Measurements from ENCODE around the gene FRMD4A.
"Not testable (repeated sequence)": the region's sequence is repeated elsewhere in the genome, so short reads cannot be mapped to it uniquely, and the experiment has no call there.

FRMD4A gene

DNA sequence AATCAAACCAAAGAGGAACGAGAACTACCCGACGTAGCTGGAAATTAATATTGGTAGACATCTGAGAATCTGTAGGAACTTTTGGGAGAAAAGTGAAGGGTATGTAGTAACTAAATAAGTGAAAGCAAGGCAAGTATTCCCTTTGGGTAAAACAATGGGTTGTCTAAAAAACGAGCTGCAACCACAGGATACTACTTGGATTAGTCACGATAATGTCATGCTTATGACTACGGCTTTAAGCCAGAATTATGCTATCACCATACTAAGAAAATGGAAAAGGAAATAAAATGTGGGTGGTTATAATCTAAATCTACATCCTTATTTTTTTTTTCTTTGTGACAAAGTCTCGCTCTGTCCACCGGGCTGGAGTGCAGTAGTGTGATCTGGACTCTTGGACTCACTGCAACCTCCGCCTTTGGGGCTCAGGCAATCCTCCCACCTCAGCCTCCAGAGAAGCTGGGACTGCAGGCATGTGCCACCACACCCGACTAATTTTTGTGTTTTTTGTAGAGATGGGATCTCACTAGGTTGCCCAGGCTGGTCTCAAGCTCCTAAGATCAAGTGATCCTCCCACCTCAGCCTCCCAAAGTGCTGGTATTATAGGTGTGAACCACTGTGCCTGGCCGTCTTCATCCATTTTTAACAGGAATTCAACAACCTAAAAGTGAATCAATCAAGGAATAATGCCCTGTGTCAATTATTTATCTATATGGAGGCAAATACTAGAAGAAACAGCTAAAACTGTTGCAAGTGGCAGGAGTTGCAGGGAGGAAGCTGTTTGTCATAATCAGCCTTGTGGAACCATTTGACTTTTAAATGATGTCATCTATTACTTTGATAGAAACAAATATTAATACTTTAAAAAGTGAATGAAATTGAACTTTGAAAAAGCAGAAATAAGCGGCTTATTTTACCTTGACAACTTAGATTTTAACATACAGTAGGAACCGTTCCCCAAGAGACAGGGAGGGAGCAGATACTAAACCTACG, 554.6 kb downstream of the FRMD4A start:
- peak; percentile 4 for ATAC-seq (ENCODE audit: low read depth)
- Mint-ChIP-seq H3K27ac (no peak overlapping the region), H3K36me3 (no peaks in the 10 kb centered on the region), H3K27me3 (peaks cover 14% of the 10 kb centered on the region), H3K4me1 (peaks cover 14% of the 10 kb centered on the region), H3K9me3 (no peaks in the 10 kb centered on the region), H3K4me3 (no peak overlapping the region)
- no peak for DNase-seq (ENCODE audit: low spot score in 2 of 2)

DNA sequence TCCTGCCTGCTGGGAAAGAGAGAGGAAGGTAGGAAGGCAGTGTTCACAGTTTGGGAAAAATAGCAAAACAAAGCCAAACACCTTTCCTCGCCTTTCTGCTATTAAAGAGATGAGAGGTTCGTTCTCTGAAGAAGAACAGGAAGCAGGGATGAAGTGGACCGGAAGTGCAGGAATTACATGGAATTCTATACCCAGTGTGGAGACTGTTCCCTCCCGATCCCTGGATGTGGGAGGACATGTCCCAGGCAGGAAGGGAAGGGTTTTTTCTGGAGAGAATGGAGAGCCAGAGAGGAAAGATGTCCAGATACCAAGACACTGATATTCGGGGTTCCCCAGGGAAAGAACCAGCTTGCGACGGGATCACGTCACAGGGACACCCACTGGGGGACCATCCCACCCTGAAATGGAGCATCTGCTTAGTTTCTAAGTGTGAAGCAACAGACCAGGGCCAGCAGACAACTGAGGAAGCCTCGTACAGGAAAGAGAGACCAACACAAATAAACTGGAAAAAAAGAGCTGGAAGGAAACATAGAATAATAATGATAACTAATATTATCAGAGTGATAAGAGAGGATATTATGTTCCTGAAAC, 556.3 kb downstream of the FRMD4A start:
- H3K36me3 Mint-ChIP-seq, result no peaks in the 10 kb centered on the region
- ATAC-seq (ENCODE audit: low read depth), result no peak
- DNase-seq (ENCODE audit: low spot score in 2 of 2), result no peak
- no peaks in the 10 kb centered on the region for H3K9me3 Mint-ChIP-seq
- H3K4me1 Mint-ChIP-seq, result peaks cover 15% of the 10 kb centered on the region
- H3K4me3 Mint-ChIP-seq, result no peak overlapping the region
- H3K27ac Mint-ChIP-seq, result no peak overlapping the region
- peaks cover 22% of the 10 kb centered on the region for H3K27me3 Mint-ChIP-seq

DNA sequence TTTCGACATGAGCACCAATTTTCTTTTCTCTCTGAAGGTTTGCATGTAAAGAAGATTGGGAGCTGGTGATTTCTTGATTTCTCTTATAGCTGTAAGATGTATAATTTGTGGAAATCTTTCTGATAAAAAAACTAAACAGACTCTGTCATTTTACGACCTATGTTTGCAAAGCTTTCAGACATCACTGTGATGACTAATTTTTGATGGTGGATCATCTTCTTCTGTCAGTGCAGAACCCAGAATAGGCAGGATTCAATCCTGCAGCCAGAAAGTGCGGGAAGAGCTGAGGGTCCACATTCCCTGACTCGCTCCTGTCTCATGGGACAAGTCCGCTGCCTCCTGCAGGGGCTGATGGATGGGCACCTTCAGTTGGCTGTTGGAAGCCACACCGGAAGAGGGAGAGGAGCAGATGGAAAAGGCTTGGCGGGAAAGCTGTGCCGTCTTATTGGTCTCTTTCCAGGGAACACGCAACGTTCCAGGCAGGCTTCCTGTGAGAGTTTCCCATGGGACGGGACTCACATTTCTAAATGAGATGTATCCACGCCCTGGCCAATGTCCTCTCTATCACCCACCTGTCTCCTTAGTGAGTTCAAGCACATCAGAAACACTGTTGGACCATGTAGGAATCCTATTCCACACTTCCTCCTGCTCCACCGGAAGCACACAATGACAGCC, 557.1 kb downstream of the FRMD4A start:
- H3K9me3 Mint-ChIP-seq, result no peaks in the 10 kb centered on the region
- no peaks in the 10 kb centered on the region for H3K36me3 Mint-ChIP-seq
- DNase-seq (ENCODE audit: low spot score in 2 of 2) (no peak), ATAC-seq (ENCODE audit: low read depth) (no peak)
- peaks cover 22% of the 10 kb centered on the region for H3K27me3 Mint-ChIP-seq
- H3K4me3 Mint-ChIP-seq, result no peak overlapping the region
- H3K27ac Mint-ChIP-seq, result no peak overlapping the region
- peaks cover 15% of the 10 kb centered on the region for H3K4me1 Mint-ChIP-seq

DNA sequence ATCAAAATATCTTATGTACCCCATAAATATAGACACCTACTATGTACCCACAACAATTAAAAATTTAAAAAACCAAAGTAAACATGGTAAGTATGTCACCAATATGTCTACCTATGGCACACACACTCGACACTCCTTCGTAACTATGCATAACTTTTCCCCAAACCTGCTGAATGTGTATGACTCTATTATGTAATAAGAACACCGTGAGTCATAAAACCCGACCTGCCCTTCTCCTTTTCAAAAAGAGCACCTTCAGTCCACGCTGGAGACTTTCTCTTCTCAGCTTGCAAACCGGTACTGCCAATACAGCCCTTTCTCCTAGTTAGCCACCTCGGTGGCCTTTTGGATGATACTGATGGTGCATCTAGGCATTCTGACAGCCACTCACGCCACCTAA, 557.7 kb downstream of the FRMD4A start:
- Mint-ChIP-seq H3K27me3 (peaks cover 22% of the 10 kb centered on the region), H3K4me3 (no peak overlapping the region), H3K27ac (no peak overlapping the region), H3K4me1 (peaks cover 15% of the 10 kb centered on the region), H3K36me3 (no peaks in the 10 kb centered on the region), H3K9me3 (no peaks in the 10 kb centered on the region)
- DNase-seq (ENCODE audit: low spot score in 2 of 2) (no peak), ATAC-seq (ENCODE audit: low read depth) (no peak)

DNA sequence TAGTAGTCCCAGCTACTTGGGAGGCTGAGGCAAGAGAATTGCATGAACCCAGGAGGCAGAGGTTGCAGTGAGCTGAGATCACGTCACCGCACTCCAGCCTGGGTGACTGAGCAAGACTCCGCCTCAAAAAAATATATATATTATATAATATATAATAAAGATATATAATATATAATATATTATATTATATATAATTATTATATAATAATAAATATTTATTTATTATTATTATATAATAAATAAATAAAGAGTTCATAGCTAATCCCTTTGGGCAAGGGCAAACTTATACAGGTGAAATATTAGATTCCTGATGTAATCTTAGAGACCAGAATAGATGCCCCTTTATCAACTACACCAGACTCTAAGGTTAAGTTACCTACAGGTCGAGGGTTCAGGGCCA, 558.7 kb downstream of the FRMD4A start:
- DNase-seq (ENCODE audit: low spot score in 2 of 2) (no peak), ATAC-seq (ENCODE audit: low read depth) (no peak)
- no peak overlapping the region for H3K27ac Mint-ChIP-seq
- peaks cover 11% of the 10 kb centered on the region for H3K4me1 Mint-ChIP-seq
- H3K4me3 Mint-ChIP-seq, result no peak overlapping the region
- no peaks in the 10 kb centered on the region for H3K36me3 Mint-ChIP-seq
- no peaks in the 10 kb centered on the region for H3K9me3 Mint-ChIP-seq
- peaks cover 23% of the 10 kb centered on the region for H3K27me3 Mint-ChIP-seq

DNA sequence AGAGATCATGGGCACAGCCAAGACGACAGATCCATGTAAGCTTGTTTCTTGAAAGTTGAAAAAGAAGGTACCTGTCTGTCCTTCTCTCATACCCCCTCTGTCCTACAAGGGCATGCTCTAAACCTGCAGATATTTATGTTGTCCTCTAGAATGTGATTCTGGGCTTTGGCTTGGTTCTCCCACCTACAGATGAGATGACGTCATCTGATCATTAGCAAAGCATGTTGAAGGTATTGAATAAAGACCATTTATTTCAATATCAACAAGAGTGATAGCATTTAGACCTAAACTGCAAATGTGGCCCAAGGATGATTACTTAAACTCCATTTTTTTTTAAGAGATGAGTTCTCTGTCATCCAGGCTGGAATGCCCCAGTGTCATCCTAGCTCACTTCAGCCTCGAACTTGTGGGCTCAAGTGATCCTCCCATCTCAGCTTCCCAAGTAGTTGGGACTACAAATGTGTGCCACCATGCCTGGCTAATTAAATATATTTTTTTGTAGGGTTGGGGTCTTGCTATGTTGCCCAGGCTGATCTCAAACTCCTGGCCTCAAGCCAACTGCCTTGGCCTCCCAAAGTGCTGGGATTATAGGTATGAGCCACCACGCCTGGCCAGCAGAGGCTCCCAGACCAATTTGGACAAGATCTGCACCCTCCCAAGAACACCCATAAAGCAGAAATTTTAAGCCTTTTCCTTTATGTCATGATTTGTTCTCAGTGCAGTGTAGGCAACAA, 559.8 kb downstream of the FRMD4A start:
- Mint-ChIP-seq H3K9me3 (no peaks in the 10 kb centered on the region), H3K4me1 (peaks cover 6% of the 10 kb centered on the region), H3K27ac (no peak overlapping the region), H3K36me3 (no peaks in the 10 kb centered on the region), H3K4me3 (no peak overlapping the region), H3K27me3 (peaks cover 23% of the 10 kb centered on the region)
- DNase-seq (ENCODE audit: low spot score in 2 of 2), result no peak
- ATAC-seq (ENCODE audit: low read depth), result no peak

DNA sequence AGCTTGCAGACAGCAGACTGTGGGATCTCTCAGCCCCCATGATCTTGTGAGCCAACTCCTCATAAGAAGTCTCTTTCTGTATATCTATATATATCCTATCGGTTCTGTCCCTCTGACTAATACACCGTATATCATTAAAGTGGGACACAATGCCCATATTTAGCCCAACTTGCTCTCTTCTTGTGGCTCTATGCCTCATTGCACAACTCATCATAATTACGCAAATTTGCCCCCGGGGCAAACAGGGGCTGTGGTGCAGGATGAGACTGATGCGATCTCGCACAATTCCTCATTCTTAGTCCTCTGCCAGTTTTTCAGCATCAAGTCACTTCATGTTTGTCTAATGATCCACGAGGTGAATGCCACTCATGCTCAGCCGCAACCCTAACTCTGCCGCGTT, 560.8 kb downstream of the FRMD4A start:
- peak; percentile 57 for ATAC-seq (ENCODE audit: low read depth)
- Mint-ChIP-seq H3K27me3 (peaks cover 19% of the 10 kb centered on the region), H3K9me3 (no peaks in the 10 kb centered on the region), H3K36me3 (no peaks in the 10 kb centered on the region), H3K4me1 (peaks cover 6% of the 10 kb centered on the region), H3K4me3 (no peak overlapping the region), H3K27ac (no peak overlapping the region)
- no peak for DNase-seq (ENCODE audit: low spot score in 2 of 2)

DNA sequence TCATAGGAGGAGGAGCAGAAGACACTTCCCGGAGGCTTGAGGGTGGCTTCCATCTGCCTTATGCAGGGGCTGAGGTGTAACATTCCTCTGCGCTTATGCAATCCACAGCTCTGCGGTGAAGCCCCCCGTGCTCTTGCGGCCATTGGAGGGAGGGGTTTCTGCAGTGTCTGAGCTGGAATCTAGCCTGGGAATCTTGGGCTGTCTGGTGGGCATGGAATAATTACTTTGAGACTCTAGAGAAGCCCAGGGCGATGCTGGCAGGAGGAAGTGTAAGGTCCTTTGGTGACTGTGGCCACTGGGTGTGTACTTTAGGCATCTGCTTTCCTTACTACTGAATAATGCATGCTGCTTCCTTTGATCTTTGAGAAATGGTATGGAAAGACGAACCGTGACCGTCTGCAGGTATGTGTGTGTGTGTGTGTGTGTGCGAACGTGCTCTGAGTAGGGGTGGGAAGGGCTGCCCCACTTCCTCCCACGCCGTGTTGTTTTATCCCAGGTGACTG, 563.0 kb downstream of the FRMD4A start:
- H3K27me3 Mint-ChIP-seq, result peaks cover 13% of the 10 kb centered on the region
- ATAC-seq (ENCODE audit: low read depth), result no peak
- H3K4me1 Mint-ChIP-seq, result peaks cover 6% of the 10 kb centered on the region
- no peak overlapping the region for H3K4me3 Mint-ChIP-seq
- H3K9me3 Mint-ChIP-seq, result no peaks in the 10 kb centered on the region
- H3K36me3 Mint-ChIP-seq, result no peaks in the 10 kb centered on the region
- no peak for DNase-seq (ENCODE audit: low spot score in 2 of 2)
- no peak overlapping the region for H3K27ac Mint-ChIP-seq

DNA sequence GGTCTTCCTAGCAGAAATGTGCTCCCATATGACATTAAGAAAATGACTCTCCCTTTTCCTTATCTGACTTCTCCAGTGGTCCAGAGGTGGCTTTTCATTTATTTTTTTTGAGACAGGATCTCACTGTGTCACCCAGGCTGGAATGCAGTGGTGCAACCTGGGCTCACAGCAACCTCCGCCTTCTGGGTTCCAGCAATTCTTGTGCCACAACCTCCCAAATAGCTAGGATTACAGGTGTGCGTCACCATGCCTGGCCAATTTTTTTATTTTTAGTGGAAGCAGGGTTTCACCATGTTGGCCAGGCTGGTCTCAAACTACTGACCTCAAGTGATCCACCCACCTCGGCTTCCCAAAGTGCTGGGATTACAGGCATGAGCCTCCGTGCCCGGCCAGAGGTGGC, 563.6 kb downstream of the FRMD4A start:
- H3K27me3 Mint-ChIP-seq; H3K9me3 Mint-ChIP-seq; H3K27ac Mint-ChIP-seq; H3K4me3 Mint-ChIP-seq; DNase-seq (ENCODE audit: low spot score in 2 of 2); H3K4me1 Mint-ChIP-seq; H3K36me3 Mint-ChIP-seq; ATAC-seq (ENCODE audit: low read depth): not testable (repeated sequence)

DNA sequence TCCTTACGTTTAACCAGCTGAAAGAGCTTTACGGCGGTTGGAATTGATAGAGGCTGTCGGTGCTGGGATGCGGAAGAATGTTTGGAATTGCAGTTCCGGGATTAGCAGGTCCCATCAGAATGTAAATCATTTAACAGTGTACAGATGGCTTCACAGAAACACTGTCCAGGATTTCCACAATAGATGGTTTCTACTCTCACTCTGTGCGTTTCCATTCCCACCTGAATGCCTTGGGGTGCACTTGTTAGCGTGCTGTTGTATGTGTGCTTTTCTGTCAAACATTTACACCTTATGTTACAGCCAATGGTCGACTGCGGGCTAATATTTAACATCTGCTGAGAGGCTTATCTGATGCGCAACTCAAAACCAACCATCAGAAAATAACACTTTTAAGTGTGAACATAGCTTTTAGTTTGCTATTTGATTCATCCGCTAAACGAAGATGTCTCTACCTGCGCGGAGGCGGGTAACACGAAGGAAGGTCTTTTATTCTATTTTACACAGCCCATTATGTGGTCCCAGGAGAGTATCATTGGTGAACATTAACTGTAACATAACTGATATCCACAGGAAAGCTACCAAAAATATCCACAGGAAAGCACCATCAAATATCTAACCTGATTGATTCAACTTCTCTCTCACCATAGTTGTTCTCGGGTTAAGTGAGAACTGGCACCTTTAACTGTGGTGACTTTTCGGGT, 564.9 kb downstream of the FRMD4A start:
- H3K9me3 Mint-ChIP-seq, result no peaks in the 10 kb centered on the region
- no peaks in the 10 kb centered on the region for H3K36me3 Mint-ChIP-seq
- H3K27ac Mint-ChIP-seq, result no peak overlapping the region
- peaks cover 10% of the 10 kb centered on the region for H3K27me3 Mint-ChIP-seq
- peaks cover 6% of the 10 kb centered on the region for H3K4me1 Mint-ChIP-seq
- DNase-seq (ENCODE audit: low spot score in 2 of 2) (no peak), ATAC-seq (ENCODE audit: low read depth) (no peak)
- H3K4me3 Mint-ChIP-seq, result no peak overlapping the region

DNA sequence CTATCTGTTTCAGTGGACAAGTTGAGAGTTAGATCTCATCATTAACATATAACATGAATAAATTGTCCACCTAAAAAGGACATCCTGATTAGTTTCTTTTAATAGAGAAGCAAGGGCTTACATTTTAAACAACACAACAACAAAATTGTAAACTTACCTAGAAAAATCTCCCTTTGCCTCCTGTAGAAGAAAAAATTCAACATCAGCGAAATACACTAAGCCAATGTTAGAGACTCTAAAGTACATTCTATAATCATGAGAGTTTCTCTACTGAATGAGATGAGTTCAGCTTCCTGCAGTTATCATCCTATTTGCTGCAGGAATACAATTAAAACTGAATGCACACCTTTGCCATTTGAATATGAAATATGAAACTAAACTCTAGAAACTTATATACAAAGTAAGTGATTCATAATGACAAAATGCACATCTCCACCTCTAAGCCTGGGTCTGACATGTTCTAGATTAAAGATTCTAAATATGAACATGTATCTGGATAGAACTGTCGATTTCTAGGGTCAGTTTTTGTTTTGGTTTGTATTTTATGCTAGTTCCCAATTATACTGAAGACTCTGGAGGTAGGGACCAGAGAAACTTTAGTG, 569.1 kb downstream of the FRMD4A start:
- no peaks in the 10 kb centered on the region for H3K9me3 Mint-ChIP-seq
- no peak for ATAC-seq (ENCODE audit: low read depth)
- H3K27ac Mint-ChIP-seq, result no peak overlapping the region
- H3K4me3 Mint-ChIP-seq, result no peak overlapping the region
- no peak for DNase-seq (ENCODE audit: low spot score in 2 of 2)
- no peaks in the 10 kb centered on the region for H3K27me3 Mint-ChIP-seq
- H3K36me3 Mint-ChIP-seq, result no peaks in the 10 kb centered on the region
- peaks cover 5% of the 10 kb centered on the region for H3K4me1 Mint-ChIP-seq

DNA sequence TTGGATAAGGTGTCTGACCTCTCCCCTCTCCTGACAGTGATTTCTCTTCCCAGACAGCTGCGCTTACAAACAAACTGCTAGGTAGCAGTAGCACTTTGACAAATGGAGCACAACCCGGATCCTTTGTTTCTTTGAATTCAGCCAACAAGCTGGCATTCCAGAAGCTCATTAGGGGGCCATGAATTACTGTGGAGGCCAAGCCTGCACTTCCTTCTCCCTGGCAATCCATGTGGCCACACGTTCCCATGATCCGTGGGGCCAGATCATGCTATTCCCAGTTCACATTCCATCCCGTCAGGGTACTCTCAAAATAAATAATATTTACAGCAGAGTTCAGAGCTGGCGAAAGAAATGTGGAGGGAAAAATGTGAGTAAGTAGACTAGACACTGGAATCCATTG, 571.6 kb downstream of the FRMD4A start:
- Mint-ChIP-seq H3K27ac (no peak overlapping the region), H3K9me3 (no peaks in the 10 kb centered on the region), H3K4me1 (peaks cover 5% of the 10 kb centered on the region), H3K27me3 (no peaks in the 10 kb centered on the region), H3K4me3 (no peak overlapping the region), H3K36me3 (no peaks in the 10 kb centered on the region)
- ATAC-seq (ENCODE audit: low read depth) (no peak), DNase-seq (ENCODE audit: low spot score in 2 of 2) (no peak)

DNA sequence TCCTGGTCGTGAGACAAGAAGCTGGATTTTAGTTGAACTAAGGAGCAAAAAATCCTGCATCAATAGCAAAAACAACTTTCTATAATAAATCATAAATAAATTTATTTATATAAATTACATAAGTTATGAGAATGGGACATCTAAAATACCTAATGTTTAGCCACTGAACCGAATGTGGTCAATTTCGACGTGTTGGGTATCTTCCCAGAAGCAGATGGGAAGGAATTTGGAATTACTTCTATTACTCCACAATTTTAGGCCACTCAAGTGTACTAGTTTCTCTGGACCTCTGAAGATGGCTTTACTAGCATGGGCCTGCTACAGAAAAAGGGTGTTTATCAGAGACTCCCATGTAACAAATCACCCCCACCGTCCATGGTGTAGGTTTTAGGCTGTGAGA, 572.0 kb downstream of the FRMD4A start:
- H3K4me1 Mint-ChIP-seq, result peaks cover 5% of the 10 kb centered on the region
- no peaks in the 10 kb centered on the region for H3K36me3 Mint-ChIP-seq
- no peak overlapping the region for H3K27ac Mint-ChIP-seq
- no peaks in the 10 kb centered on the region for H3K9me3 Mint-ChIP-seq
- ATAC-seq (ENCODE audit: low read depth) (no peak), DNase-seq (ENCODE audit: low spot score in 2 of 2) (no peak)
- H3K4me3 Mint-ChIP-seq, result no peak overlapping the region
- H3K27me3 Mint-ChIP-seq, result no peaks in the 10 kb centered on the region

Measured in memory B cell (primary cell).